Superior temporal gyrus (tissue), 1 donor: ENCODE results near the gene HEXIM1.

Experiments used
- DNase-seq: peaks from one replicate; pipeline ENCODE4 v3.0.0-alpha.2; 2016; ENCODE audit errors: extremely low spot score

Gene HEXIM1

GRCh38 chr17:45148183-45149036, at the start of gene HEXIM1:
TSS of gene HEXIM1 (plus strand) at chr17:45148475. CDS start at chr17:45149191, 716 bp downstream.
- peak; percentile 100 for DNase-seq

- peak; percentile 85 for DNase-seq
These were observed 49.2 kb upstream of the HEXIM1 start for GRCh38 chr17:45098869-45099616.

GRCh38 chr17:45101546-45101882, 46.8 kb upstream of the HEXIM1 start:
- no peak for DNase-seq

- DNase-seq: no peak
These were observed 46.1 kb upstream of the HEXIM1 start for GRCh38 chr17:45101883-45102811.

- DNase-seq: no peak
These were observed 45.4 kb upstream of the HEXIM1 start for GRCh38 chr17:45102856-45103255.

GRCh38 chr17:45103269-45103795, 44.9 kb upstream of the HEXIM1 start:
- no peak for DNase-seq

- no peak for DNase-seq
These were observed 44.2 kb upstream of the HEXIM1 start for GRCh38 chr17:45104029-45104428.

- DNase-seq: no peak
These were observed 43.8 kb upstream of the HEXIM1 start for GRCh38 chr17:45104497-45104896.

- DNase-seq: no peak
These were observed 43.2 kb upstream of the HEXIM1 start for GRCh38 chr17:45104907-45105624.

- DNase-seq: no peak
These were observed 42.2 kb upstream of the HEXIM1 start for GRCh38 chr17:45106096-45106495.

GRCh38 chr17:45106582-45106981, 41.7 kb upstream of the HEXIM1 start:
- DNase-seq: peak; percentile 40

GRCh38 chr17:45107293-45108010, 40.8 kb upstream of the HEXIM1 start:
- DNase-seq: no peak

- DNase-seq: no peak
These were observed 40.2 kb upstream of the HEXIM1 start for GRCh38 chr17:45108051-45108450.

GRCh38 chr17:45108595-45109521, 39.4 kb upstream of the HEXIM1 start:
- no peak for DNase-seq

GRCh38 chr17:45110676-45111611, 37.3 kb upstream of the HEXIM1 start:
- DNase-seq: peak; percentile 33

GRCh38 chr17:45111850-45112249, 36.4 kb upstream of the HEXIM1 start:
- no peak for DNase-seq

GRCh38 chr17:45112559-45113423, 35.5 kb upstream of the HEXIM1 start:
- DNase-seq: no peak
